Nephron progenitor cell (in vitro differentiated cells): ENCODE results near the gene TAF1B.
A peak's percentile ranks its signal among the peaks of the same experiment; 100 is the strongest.

Experiments
- DNase-seq: peaks from one replicate; pipeline ENCODE4 v3.0.0; 2021
- H3K27ac Mint-ChIP-seq: 2 replicates; pipeline ENCODE4 v1.8.0; 2021; ENCODE audit warnings: mild to moderate bottlenecking, moderate library complexity, mixed read lengths
- H3K27me3 Mint-ChIP-seq: 2 replicates; pipeline ENCODE4 v1.8.0; 2021; ENCODE audit warnings: mild to moderate bottlenecking, low read depth, mixed read lengths; ENCODE audit not compliant: poor library complexity
- H3K36me3 Mint-ChIP-seq: 2 replicates; pipeline ENCODE4 v1.8.0; 2021; ENCODE audit warnings: low read depth, mixed read lengths
- H3K4me1 Mint-ChIP-seq: 2 replicates; pipeline ENCODE4 v1.8.0; 2021; ENCODE audit warnings: mixed read lengths
- H3K4me3 Mint-ChIP-seq: 2 replicates; pipeline ENCODE4 v1.8.0; 2021; ENCODE audit warnings: mild to moderate bottlenecking, moderate library complexity, mixed read lengths
- H3K9me3 Mint-ChIP-seq: 2 replicates; pipeline ENCODE4 v1.8.0; 2021; ENCODE audit warnings: mild to moderate bottlenecking, moderate library complexity, mixed read lengths
- CTCF ChIP-seq: fragments of 200-600 bp; sonication (generic); IDR thresholded peaks from 2 replicates; pipeline ENCODE4 v1.5.0; 2021; ENCODE audit warnings: antibody characterized with exemption

Gene TAF1B

DNA sequence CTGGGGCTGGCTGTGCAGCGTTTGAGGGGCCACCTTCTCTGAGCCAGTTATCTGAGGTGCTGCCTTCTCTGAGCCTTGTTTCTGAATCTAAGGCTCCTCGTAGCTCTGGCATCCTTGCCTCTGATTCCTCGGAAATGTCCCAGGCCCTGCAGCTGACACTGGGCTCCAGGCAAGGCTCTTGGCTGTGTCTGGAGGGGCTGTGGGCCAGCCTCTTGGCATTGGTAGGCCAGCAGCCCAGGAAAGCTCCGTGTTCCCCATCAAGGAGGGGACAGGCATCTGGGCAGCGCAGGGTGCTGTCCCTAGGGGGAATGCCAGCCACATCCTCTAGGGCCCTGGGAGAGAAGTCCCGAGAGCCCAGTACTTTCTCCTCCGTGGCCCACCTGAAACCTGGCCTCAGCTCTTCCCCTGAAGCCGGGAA, 40.7 kb upstream of the TAF1B start:
- Mint-ChIP-seq H3K27ac (no peak overlapping the region), H3K4me1 (peaks cover 57% of the 10 kb centered on the region), H3K36me3 (no peaks in the 10 kb centered on the region), H3K9me3 (no peaks in the 10 kb centered on the region), H3K4me3 (no peak overlapping the region), H3K27me3 (peaks cover 16% of the 10 kb centered on the region)
- DNase-seq: no peak
- no peak for TF ChIP-seq CTCF

GRCh38 chr2:9803023-9803805, 40.1 kb upstream of the TAF1B start:
- TF ChIP-seq CTCF: no peak
- DNase-seq: no peak
- H3K4me3 Mint-ChIP-seq: no peak overlapping the region
- peaks cover 54% of the 10 kb centered on the region for H3K4me1 Mint-ChIP-seq
- H3K27me3 Mint-ChIP-seq: peaks cover 19% of the 10 kb centered on the region
- H3K36me3 Mint-ChIP-seq: no peaks in the 10 kb centered on the region
- no peaks in the 10 kb centered on the region for H3K9me3 Mint-ChIP-seq
- H3K27ac Mint-ChIP-seq: no peak overlapping the region

GRCh38 chr2:9805435-9806297, 37.6 kb upstream of the TAF1B start:
- DNase-seq: no peak
- peak overlapping the region; percentile 31 for H3K27ac Mint-ChIP-seq
- peaks cover 20% of the 10 kb centered on the region for H3K27me3 Mint-ChIP-seq
- H3K36me3 Mint-ChIP-seq: no peaks in the 10 kb centered on the region
- H3K4me3 Mint-ChIP-seq: no peak overlapping the region
- H3K9me3 Mint-ChIP-seq: no peaks in the 10 kb centered on the region
- TF ChIP-seq CTCF: no peak
- H3K4me1 Mint-ChIP-seq: peaks cover 51% of the 10 kb centered on the region

GRCh38 chr2:9806298-9806610, 37.0 kb upstream of the TAF1B start:
- H3K4me3 Mint-ChIP-seq: no peak overlapping the region
- no peak overlapping the region for H3K27ac Mint-ChIP-seq
- DNase-seq: no peak
- H3K4me1 Mint-ChIP-seq: peaks cover 54% of the 10 kb centered on the region
- no peaks in the 10 kb centered on the region for H3K9me3 Mint-ChIP-seq
- H3K27me3 Mint-ChIP-seq: peaks cover 20% of the 10 kb centered on the region
- no peaks in the 10 kb centered on the region for H3K36me3 Mint-ChIP-seq
- no peak for TF ChIP-seq CTCF

DNA sequence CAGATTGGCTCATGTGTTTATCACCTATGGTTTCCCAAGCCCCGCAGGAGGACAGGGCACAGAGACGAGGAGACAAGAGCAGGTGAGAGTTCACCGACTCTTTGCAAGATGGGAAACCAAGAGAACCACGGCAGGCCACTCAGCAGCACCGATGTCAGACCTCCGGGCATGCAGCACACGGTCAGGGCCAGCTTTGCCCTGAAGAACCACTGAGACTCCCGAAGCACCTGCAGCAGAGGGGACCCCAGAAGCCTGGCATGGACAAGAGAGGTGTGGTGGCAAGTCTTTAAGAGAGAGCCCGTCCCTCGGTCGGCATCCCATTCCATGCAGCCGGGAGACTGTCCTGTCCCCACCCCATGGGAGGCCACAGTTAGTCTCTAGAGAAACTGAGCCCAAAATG, 36.6 kb upstream of the TAF1B start:
- peaks cover 20% of the 10 kb centered on the region for H3K27me3 Mint-ChIP-seq
- H3K36me3 Mint-ChIP-seq: no peaks in the 10 kb centered on the region
- H3K4me3 Mint-ChIP-seq: no peak overlapping the region
- H3K27ac Mint-ChIP-seq: no peak overlapping the region
- no peak for TF ChIP-seq CTCF
- no peak for DNase-seq
- peaks cover 53% of the 10 kb centered on the region for H3K4me1 Mint-ChIP-seq
- H3K9me3 Mint-ChIP-seq: no peaks in the 10 kb centered on the region
